Measurements from ENCODE around the gene SPINK1.
"Not testable (repeated sequence)": the region's sequence is repeated elsewhere in the genome, so short reads cannot be mapped to it uniquely, and the experiment has no call there.

The SPINK1 gene

GRCh38 chr5:147874910-147875367 is 43.5 kb upstream of the SPINK1 start:
- no peak overlapping the region for H3K4me3 ChIP-seq (ENCODE audit: low read depth, low read length)
- no peak for DNase-seq (ENCODE audit: low read depth, low spot score)
- in situ Hi-C loops (cut with HindIII; ENCODE audit: low sequenced_read_pairs) = no loop called here
- no peak for TF ChIP-seq CTCF (IDR thresholded peaks at IDR 0.05; ENCODE audit: low read depth, low read length)

- H3K4me3 ChIP-seq (ENCODE audit: low read depth, low read length); DNase-seq (ENCODE audit: low read depth, low spot score); in situ Hi-C loops (cut with HindIII; ENCODE audit: low sequenced_read_pairs): not testable (repeated sequence)
Observed at GRCh38 chr5:147874118-147874875, 42.8 kb upstream of the SPINK1 start.

- DNase-seq (ENCODE audit: low read depth, low spot score); in situ Hi-C loops (cut with HindIII; ENCODE audit: low sequenced_read_pairs); H3K4me3 ChIP-seq (ENCODE audit: low read depth, low read length): not testable (repeated sequence)
Observed at GRCh38 chr5:147872744-147873435, 41.4 kb upstream of the SPINK1 start.

GRCh38 chr5:147871980-147872549 is 40.6 kb upstream of the SPINK1 start:
- H3K4me3 ChIP-seq (ENCODE audit: low read depth, low read length); in situ Hi-C loops (cut with HindIII; ENCODE audit: low sequenced_read_pairs); DNase-seq (ENCODE audit: low read depth, low spot score): not testable (repeated sequence)

GRCh38 chr5:147869892-147870291 is 38.4 kb upstream of the SPINK1 start:
- DNase-seq (ENCODE audit: low read depth, low spot score); H3K4me3 ChIP-seq (ENCODE audit: low read depth, low read length); in situ Hi-C loops (cut with HindIII; ENCODE audit: low sequenced_read_pairs): not testable (repeated sequence)

- in situ Hi-C loops (cut with HindIII; ENCODE audit: low sequenced_read_pairs) = no loop called here
- no peak for DNase-seq (ENCODE audit: low read depth, low spot score)
- no peak overlapping the region for H3K4me3 ChIP-seq (ENCODE audit: low read depth, low read length)
- no peak for TF ChIP-seq CTCF (IDR thresholded peaks at IDR 0.05; ENCODE audit: low read depth, low read length)
Observed at GRCh38 chr5:147869112-147869511, 37.6 kb upstream of the SPINK1 start.

- no peak for DNase-seq (ENCODE audit: low read depth, low spot score)
- no peak overlapping the region for H3K4me3 ChIP-seq (ENCODE audit: low read depth, low read length)
- TF ChIP-seq CTCF (IDR thresholded peaks at IDR 0.05; ENCODE audit: low read depth, low read length) = no peak
- in situ Hi-C loops (cut with HindIII; ENCODE audit: low sequenced_read_pairs) = no loop called here
Observed at GRCh38 chr5:147863454-147864158, 32.1 kb upstream of the SPINK1 start.

- in situ Hi-C loops (cut with HindIII; ENCODE audit: low sequenced_read_pairs) = no loop called here
- no peak overlapping the region for H3K4me3 ChIP-seq (ENCODE audit: low read depth, low read length)
- DNase-seq (ENCODE audit: low read depth, low spot score) = no peak
- no peak for TF ChIP-seq CTCF (IDR thresholded peaks at IDR 0.05; ENCODE audit: low read depth, low read length)
Observed at GRCh38 chr5:147860641-147861025, 29.2 kb upstream of the SPINK1 start.
